A549 (cell line): ENCODE results near the gene CRNKL1.

Experiments
- BHLHE40 ChIP-seq: IDR thresholded peaks from 2 replicates; pipeline ENCODE4 v1.6.1; 2012; ENCODE audit warnings: low read depth, low read length, inconsistent platforms
- EP300 ChIP-seq, 2 experiments: fragments of >200 bp; sonication (Bioruptor Twin); formaldehyde crosslinking; IDR thresholded peaks; 2 replicates in 1 of 2; 3 replicates in 1 of 2; pipeline ENCODE4 v1.6.1; 2016 to 2017
- HDAC2 ChIP-seq: fragments of 200-600 bp; sonication (generic); IDR thresholded peaks from 2 replicates; pipeline ENCODE4 v1.6.1; 2016
- MAFK ChIP-seq: fragments of 450-650 bp; IDR thresholded peaks from 2 replicates; pipeline ENCODE4 v1.6.1; 2014; ENCODE audit not compliant: partially characterized antibody
- PHF8 ChIP-seq: fragments of 200-600 bp; sonication (generic); IDR thresholded peaks from 2 replicates; pipeline ENCODE4 v1.6.1; 2016; ENCODE audit warnings: low read depth, mild to moderate bottlenecking, antibody characterized with exemption, moderate library complexity, borderline replicate concordance
- POLR2A ChIP-seq: IDR thresholded peaks from 2 replicates; pipeline ENCODE4 v1.6.1; 2012; ENCODE audit warnings: mild to moderate bottlenecking, low read length
- RAD21 ChIP-seq, 2 experiments: fragments of >200 bp in 1 of 2; sonication (Bioruptor Twin) in 1 of 2; formaldehyde crosslinking in 1 of 2; IDR thresholded peaks in 1 of 2; conservative IDR thresholded peaks in 1 of 2; 2 replicates in 1 of 2; 3 replicates in 1 of 2; pipeline ENCODE4 v1.6.1; 2012 to 2018; ENCODE audit warnings: inconsistent platforms in 1 of 2
- RARB ChIP-seq: fragments of 250-450 bp; sonication (Bioruptor Pico); IDR thresholded peaks from 2 replicates; pipeline ENCODE4 v1.8.0; 2021; ENCODE audit warnings: mild to moderate bottlenecking, moderate library complexity
- RFX5 ChIP-seq: fragments of 450-650 bp; IDR thresholded peaks from 2 replicates; pipeline ENCODE4 v1.7.1; 2014; ENCODE audit warnings: antibody characterized with exemption, mild to moderate bottlenecking, moderate library complexity
- TF ChIP-seq, protein P1 (sequence below): fragments of >200 bp; sonication (Bioruptor Twin); formaldehyde crosslinking; IDR thresholded peaks from 3 replicates; pipeline ENCODE4 v1.5.1; 2016
- TF ChIP-seq, protein P2 (sequence below): fragments of 450-650 bp; IDR thresholded peaks from 2 replicates; pipeline ENCODE4 v1.6.1; 2014; ENCODE audit warnings: antibody characterized with exemption

DNA sequence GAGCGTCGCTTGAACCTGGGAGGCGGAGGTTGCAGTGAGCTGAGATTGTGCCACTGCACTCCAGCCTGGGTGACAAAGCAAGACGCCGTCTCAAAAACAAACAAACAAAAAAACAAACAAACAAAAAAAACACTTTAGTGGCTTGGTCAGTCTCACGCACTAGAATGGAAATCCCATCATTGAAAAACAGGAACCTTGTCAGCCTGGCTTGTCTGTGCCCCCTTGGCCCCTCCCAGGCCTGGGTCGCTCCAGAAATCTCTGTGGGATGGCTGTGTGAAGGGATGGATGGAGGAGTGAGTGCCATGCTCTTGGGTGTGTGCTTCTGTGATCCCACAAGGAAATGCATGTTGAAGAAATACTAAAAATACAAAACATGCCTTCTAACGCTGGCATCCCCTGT, 56.0 kb downstream of the CRNKL1 start:
- TF ChIP-seq BHLHE40: no peak
- TF ChIP-seq RARB: no peak
- no peak for TF ChIP-seq HDAC2
- TF ChIP-seq POLR2A: no peak
- TF ChIP-seq, protein P1, sequence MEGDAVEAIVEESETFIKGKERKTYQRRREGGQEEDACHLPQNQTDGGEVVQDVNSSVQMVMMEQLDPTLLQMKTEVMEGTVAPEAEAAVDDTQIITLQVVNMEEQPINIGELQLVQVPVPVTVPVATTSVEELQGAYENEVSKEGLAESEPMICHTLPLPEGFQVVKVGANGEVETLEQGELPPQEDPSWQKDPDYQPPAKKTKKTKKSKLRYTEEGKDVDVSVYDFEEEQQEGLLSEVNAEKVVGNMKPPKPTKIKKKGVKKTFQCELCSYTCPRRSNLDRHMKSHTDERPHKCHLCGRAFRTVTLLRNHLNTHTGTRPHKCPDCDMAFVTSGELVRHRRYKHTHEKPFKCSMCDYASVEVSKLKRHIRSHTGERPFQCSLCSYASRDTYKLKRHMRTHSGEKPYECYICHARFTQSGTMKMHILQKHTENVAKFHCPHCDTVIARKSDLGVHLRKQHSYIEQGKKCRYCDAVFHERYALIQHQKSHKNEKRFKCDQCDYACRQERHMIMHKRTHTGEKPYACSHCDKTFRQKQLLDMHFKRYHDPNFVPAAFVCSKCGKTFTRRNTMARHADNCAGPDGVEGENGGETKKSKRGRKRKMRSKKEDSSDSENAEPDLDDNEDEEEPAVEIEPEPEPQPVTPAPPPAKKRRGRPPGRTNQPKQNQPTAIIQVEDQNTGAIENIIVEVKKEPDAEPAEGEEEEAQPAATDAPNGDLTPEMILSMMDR: no peak
- TF ChIP-seq RAD21 (conservative IDR thresholded peaks at IDR 0.05 in 1 of 2, IDR thresholded peaks at IDR 0.05 in 1 of 2): no peak
- TF ChIP-seq RFX5: no peak
- no peak for TF ChIP-seq MAFK
- TF ChIP-seq, protein P2, sequence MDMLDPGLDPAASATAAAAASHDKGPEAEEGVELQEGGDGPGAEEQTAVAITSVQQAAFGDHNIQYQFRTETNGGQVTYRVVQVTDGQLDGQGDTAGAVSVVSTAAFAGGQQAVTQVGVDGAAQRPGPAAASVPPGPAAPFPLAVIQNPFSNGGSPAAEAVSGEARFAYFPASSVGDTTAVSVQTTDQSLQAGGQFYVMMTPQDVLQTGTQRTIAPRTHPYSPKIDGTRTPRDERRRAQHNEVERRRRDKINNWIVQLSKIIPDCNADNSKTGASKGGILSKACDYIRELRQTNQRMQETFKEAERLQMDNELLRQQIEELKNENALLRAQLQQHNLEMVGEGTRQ: no peak
- no peak for TF ChIP-seq EP300 (IDR thresholded peaks at IDR 0.05)
- TF ChIP-seq PHF8: no peak
